Sigmoid colon (tissue), 7 donors: ENCODE results near the gene THOC7. TPM values are rescaled to one million over a fixed set of nuclear protein-coding genes. Genes with fewer than 3 reads are reported as not detected.

Experiments used
- DNase-seq: peaks from one replicate; pipeline ENCODE4 v3.0.0-alpha.2; 2019
- H3K27ac ChIP-seq, 4 donors: fragments of 200-600 bp; sonication (generic); one replicate each; pipeline ENCODE4 v1.5.1; 2016 to 2019; ENCODE audit warnings: mild to moderate bottlenecking in 1 of 4
- H3K27me3 ChIP-seq, 3 donors: fragments of 200-600 bp; sonication (generic); one replicate each; pipeline ENCODE4 v1.5.1; 2019; ENCODE audit warnings: mild to moderate bottlenecking in 1 of 3
- H3K36me3 ChIP-seq, 4 donors: fragments of 200-600 bp; sonication (generic); one replicate each; pipeline ENCODE4 v1.5.1; 2016 to 2019
- H3K4me1 ChIP-seq, 4 donors: fragments of 200-600 bp; sonication (generic); one replicate each; pipeline ENCODE4 v1.5.1; 2017 to 2019
- H3K4me3 ChIP-seq, 4 donors: fragments of 200-600 bp; sonication (generic); one replicate each; pipeline ENCODE4 v1.5.1; 2017 to 2019; ENCODE audit warnings: mild to moderate bottlenecking in 2 of 4, moderate library complexity in 1 of 4
- H3K9me3 ChIP-seq, 4 donors: fragments of 200-600 bp in 3 of 4; sonication (generic) in 3 of 4; one replicate each; pipeline versions ENCODE4 v1.5.1 to v1.6.1; 2013 to 2019
- CTCF ChIP-seq, 4 experiments: fragments of 450-650 bp in 3 of 4; fragments of 200-600 bp in 1 of 4; IDR thresholded peaks; one replicate each; pipeline ENCODE4 v1.5.1; 2016 to 2019; ENCODE audit warnings: antibody characterized with exemption in 4 of 4, mild to moderate bottlenecking in 3 of 4, moderate library complexity in 2 of 4
- EP300 ChIP-seq, 4 donors: sonication (generic); formaldehyde crosslinking; IDR thresholded peaks; one replicate each; pipeline ENCODE4 v1.6.1; 2017; ENCODE audit warnings: antibody characterized with exemption in 4 of 4
- POLR2A ChIP-seq, 2 donors: fragments of 450-650 bp; IDR thresholded peaks; one replicate each; pipeline ENCODE4 v1.6.1; 2016; ENCODE audit warnings: antibody characterized with exemption in 2 of 2, mild to moderate bottlenecking in 2 of 2, moderate library complexity in 2 of 2
- POLR2AphosphoS5 ChIP-seq, 4 donors: sonication (generic); formaldehyde crosslinking; IDR thresholded peaks; one replicate each; pipeline ENCODE4 v1.6.1; 2017; ENCODE audit warnings: antibody characterized with exemption in 4 of 4
- WGBS, 2 donors: extraction: QIAGEN DNeasy Blood & Tissue Kit; methylation state at CpG; one replicate each; pipeline ENCODE4 v1.1.7; 2013; 5-methylcytosine and 5-hydroxymethylcytosine counted together
- intact Hi-C: fragments of 100-400 bp; cut with DNase I; formaldehyde crosslinking; loops from one replicate; pipeline ENCODE4 v1.15.1; 2023
- polyA plus RNA-seq, 3 donors: library from polyadenylated mRNA; stranded (reverse); fragments of 200-250 nt; gene quantifications; one replicate each; pipeline ENCODE4 v1.2.3, GENCODE V29; 2013
- total RNA-seq, 4 donors: library from RNA; depleted of rRNA; stranded (reverse); fragments of >200 nt; gene quantifications; one replicate each; pipeline ENCODE4 v1.1.0, GENCODE V29; 2016
- donor health status: healthy with polysubstance abuse.
- donor health status: Bipolar disorder and iron deficiency.
- donor health status: healthy.

Gene THOC7
- total and polyA plus RNA-seq, 7 donors = 59.7 to 129 (median 110) TPM

DNA sequence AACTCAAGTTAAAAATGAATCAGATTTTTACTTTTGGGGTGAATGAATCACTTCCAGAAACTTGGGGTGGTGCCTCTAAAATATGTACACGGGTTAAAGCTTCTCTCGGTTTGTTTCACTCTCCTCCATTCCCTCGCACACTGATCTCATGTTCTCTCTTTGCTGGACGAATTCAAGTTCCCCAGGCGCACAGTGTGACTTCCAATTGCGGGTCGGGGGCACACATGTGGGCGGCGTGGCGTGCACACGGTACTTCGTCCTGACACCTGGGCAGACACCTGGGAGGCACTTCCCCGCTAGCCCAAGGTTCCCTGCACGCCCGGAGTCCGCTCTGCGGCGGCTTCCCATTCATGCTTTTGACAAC lies 47.9 kb upstream of the THOC7 start:
- no peak for DNase-seq
- WGBS, 2 donors = 0% methylated on average over 18 of the region's 18 CpGs
- Histone ChIP-seq H3K36me3 (peaks cover 0 to 12% (median 0%) of the 10 kb centered on the region in 4 donors), H3K9me3 (no peaks in the 10 kb centered on the region), H3K4me3 (peak overlapping the region; percentile 44 to 93 (median 76)), H3K27ac (peak overlapping the region; percentile 97 to 99 (median 98)), H3K4me1 (peaks cover 0 to 33% (median 28%) of the 10 kb centered on the region in 4 donors), H3K27me3 (no peaks in the 10 kb centered on the region)
- TF ChIP-seq POLR2A (IDR thresholded peaks at IDR 0.05) = no peak
- TF ChIP-seq POLR2AphosphoS5 (IDR thresholded peaks at IDR 0.05) = no peak
- TF ChIP-seq CTCF (IDR thresholded peaks at IDR 0.05) = no peak
- no peak for TF ChIP-seq EP300 (IDR thresholded peaks at IDR 0.05)
- intact Hi-C loops = loop anchor here (1.0 kb wide), 1 partner anchor 47 kb away; no protein-coding TSS in a partner anchor

GRCh38 chr3:63910891-63911290 lies 47.3 kb upstream of the THOC7 start:
- intact Hi-C loops = loop anchor here (1.0 kb wide), 1 partner anchor 47 kb away; no protein-coding TSS in a partner anchor
- Histone ChIP-seq H3K27ac (peak overlapping the region; percentile 97 to 99 (median 98)), H3K4me1 (peaks cover 0 to 33% (median 28%) of the 10 kb centered on the region in 4 donors), H3K9me3 (no peaks in the 10 kb centered on the region), H3K36me3 (peaks cover 0 to 6% (median 0%) of the 10 kb centered on the region in 4 donors), H3K27me3 (no peaks in the 10 kb centered on the region), H3K4me3 (peak overlapping the region in 1 of 4 donors; percentile 93)
- 18 to 42% methylated on average over 1 of the region's 1 CpG for WGBS, 2 donors
- no peak for DNase-seq
- TF ChIP-seq POLR2A (IDR thresholded peaks at IDR 0.05) (no peak), EP300 (IDR thresholded peaks at IDR 0.05) (no peak), CTCF (IDR thresholded peaks at IDR 0.05) (no peak), POLR2AphosphoS5 (IDR thresholded peaks at IDR 0.05) (no peak)

- H3K9me3 ChIP-seq = no peaks in the 10 kb centered on the region
- H3K27me3 ChIP-seq = no peaks in the 10 kb centered on the region
- no peak overlapping the region for H3K4me3 ChIP-seq
- no peak for DNase-seq
- intact Hi-C loops = no loop called here
- no peak overlapping the region for H3K27ac ChIP-seq
- H3K4me1 ChIP-seq = peaks cover 0 to 31% (median 28%) of the 10 kb centered on the region in 4 donors
- 94 to 96% methylated on average over 4 of the region's 4 CpGs for WGBS, 2 donors
- TF ChIP-seq POLR2AphosphoS5 (IDR thresholded peaks at IDR 0.05) (no peak), CTCF (IDR thresholded peaks at IDR 0.05) (no peak), POLR2A (IDR thresholded peaks at IDR 0.05) (no peak), EP300 (IDR thresholded peaks at IDR 0.05) (no peak)
- peaks cover 0 to 1% (median 0%) of the 10 kb centered on the region in 4 donors for H3K36me3 ChIP-seq
Measured at GRCh38 chr3:63910001-63910400, 46.4 kb upstream of the THOC7 start.

DNA sequence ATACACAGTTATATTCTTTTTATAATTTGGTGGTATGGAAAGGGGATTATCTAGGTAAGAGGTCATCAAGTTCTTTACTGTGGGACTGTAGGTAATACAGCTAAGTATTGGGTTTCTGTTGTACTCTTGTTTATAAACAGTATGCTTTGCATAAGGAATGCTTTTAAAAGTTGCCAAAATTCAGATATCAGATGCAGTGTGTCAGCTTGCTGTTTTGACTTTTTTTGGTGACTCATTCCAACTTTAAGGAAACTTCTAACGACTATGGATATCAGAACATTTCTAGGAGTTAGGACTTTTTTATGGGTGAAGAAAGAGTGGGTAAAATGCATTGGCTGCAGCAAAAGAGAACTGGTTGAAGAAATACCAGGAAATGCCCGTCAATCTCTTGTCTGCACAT lies 45.8 kb upstream of the THOC7 start:
- H3K4me3 ChIP-seq = no peak overlapping the region
- intact Hi-C loops = no loop called here
- TF ChIP-seq EP300 (IDR thresholded peaks at IDR 0.05) (no peak), CTCF (IDR thresholded peaks at IDR 0.05) (no peak), POLR2AphosphoS5 (IDR thresholded peaks at IDR 0.05) (no peak), POLR2A (IDR thresholded peaks at IDR 0.05) (no peak)
- no peak for DNase-seq
- H3K27ac ChIP-seq = no peak overlapping the region
- peaks cover 0 to 26% (median 23%) of the 10 kb centered on the region in 4 donors for H3K4me1 ChIP-seq
- H3K9me3 ChIP-seq = no peaks in the 10 kb centered on the region
- H3K27me3 ChIP-seq = no peaks in the 10 kb centered on the region
- 84 to 89% methylated on average over 2 of the region's 2 CpGs for WGBS, 2 donors
- no peaks in the 10 kb centered on the region for H3K36me3 ChIP-seq

- H3K36me3 ChIP-seq = no peaks in the 10 kb centered on the region
- no peaks in the 10 kb centered on the region for H3K27me3 ChIP-seq
- intact Hi-C loops = no loop called here
- H3K4me3 ChIP-seq = no peak overlapping the region
- H3K27ac ChIP-seq = no peak overlapping the region
- H3K4me1 ChIP-seq = peaks cover 0 to 20% (median 17%) of the 10 kb centered on the region in 4 donors
- WGBS, 2 donors = 90 to 97% methylated on average over 1 of the region's 1 CpG
- no peak for TF ChIP-seq POLR2A (IDR thresholded peaks at IDR 0.05)
- no peak for TF ChIP-seq EP300 (IDR thresholded peaks at IDR 0.05)
- TF ChIP-seq CTCF (IDR thresholded peaks at IDR 0.05) = no peak
- TF ChIP-seq POLR2AphosphoS5 (IDR thresholded peaks at IDR 0.05) = no peak
- no peak for DNase-seq
- no peaks in the 10 kb centered on the region for H3K9me3 ChIP-seq
Measured at GRCh38 chr3:63908776-63909175, 45.2 kb upstream of the THOC7 start.
